Activated CD4-positive, alpha-beta T cell treated with anti-CD3 and anti-CD28 coated beads, Interleukin-2, amount 50 U/mL, for 24 hours (primary cell): ENCODE measurements around the gene GC.
"Not testable (repeated sequence)": the region's sequence is repeated elsewhere in the genome, so short reads cannot be mapped to it uniquely, and the experiment has no call there.

Experiments used
- DNase-seq, 2 donors: peaks; one replicate each; pipeline ENCODE4 v3.0.0-alpha.2; 2020; ENCODE audit warnings: low read depth in 1 of 2, low spot score in 1 of 2

GC gene, protein sequence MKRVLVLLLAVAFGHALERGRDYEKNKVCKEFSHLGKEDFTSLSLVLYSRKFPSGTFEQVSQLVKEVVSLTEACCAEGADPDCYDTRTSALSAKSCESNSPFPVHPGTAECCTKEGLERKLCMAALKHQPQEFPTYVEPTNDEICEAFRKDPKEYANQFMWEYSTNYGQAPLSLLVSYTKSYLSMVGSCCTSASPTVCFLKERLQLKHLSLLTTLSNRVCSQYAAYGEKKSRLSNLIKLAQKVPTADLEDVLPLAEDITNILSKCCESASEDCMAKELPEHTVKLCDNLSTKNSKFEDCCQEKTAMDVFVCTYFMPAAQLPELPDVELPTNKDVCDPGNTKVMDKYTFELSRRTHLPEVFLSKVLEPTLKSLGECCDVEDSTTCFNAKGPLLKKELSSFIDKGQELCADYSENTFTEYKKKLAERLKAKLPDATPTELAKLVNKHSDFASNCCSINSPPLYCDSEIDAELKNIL

DNA sequence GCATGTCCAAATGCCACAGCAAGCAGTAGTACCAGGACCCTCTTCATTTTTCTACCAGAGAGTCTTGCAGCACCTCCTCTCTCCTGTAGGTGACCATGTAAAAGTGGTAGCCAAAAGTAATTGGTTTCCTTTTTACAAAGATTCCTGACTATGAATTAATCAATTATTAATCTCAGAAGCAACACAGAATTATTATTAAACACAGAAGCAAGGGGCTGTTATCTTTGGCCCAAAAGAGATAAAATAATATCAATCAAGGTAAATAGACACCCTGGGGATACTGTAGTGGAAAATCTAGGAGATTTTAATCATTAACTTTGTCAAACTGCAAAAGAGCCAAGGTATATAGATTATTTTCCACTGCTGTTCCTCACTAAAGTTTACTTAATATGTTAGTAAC, at the start of gene GC:
Gene GC (minus strand): TSS at position 108 of the 400 bp plus-strand sequence. CDS start 61 bp downstream, at position 47.
- DNase-seq, result no peak

GRCh38 chr4:71833232-71833900, 49.5 kb upstream of the GC start:
- no peak for DNase-seq

- no peak for DNase-seq
Measured at GRCh38 chr4:71832049-71832448, 48.2 kb upstream of the GC start.

DNA sequence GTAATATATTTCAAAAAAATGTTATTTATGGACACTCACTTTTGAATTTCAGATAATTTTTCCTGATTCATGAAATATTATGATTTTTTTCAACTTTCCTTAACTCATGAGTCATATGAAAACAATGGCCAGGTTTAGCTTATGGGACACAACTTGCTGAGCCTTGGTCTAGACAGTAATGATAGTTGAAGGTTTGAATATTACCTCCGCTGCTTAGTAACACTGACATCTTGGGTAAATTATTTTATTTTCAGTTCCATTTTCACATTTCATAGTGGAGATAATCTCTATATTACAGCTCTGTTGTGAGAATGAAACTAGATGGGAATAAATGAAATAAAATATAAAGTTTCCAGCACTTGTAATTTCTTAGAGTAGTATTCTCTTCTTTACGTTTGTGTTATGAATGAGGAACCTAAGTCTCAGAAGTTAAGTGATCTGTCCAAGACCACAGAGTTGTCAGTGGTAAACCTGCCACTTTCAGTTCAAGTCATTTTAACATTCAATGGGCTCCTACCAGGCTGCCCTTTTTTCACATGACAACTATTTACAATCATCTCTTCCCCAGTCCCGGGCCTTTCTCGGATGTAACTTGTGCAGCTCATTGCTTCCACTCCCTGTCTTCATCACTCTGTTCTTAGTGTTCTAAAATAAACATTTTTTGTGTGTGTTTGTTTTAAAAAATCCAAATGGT, 46.8 kb upstream of the GC start:
- no peak for DNase-seq

GRCh38 chr4:71828470-71828869, 44.6 kb upstream of the GC start:
- no peak for DNase-seq

DNA sequence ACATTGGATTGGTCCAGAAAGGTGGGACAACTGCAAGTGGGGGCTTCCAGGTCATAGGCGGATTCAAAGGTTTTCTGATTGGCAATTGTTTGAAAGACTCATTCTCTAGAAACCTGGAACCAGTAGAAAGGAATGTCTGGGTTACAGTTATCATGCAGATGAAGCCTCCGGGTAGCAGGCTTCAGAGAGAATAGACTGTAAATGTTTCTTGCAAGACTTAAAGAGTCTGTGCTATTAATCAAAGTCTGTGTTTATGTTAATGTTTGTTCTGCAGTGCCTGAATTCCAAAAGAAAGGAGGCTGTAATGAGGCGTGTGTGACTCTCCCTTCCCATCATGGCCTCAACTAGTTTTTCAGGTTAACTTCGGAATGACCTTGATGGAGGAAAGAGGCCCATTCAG, 43.9 kb upstream of the GC start:
- no peak for DNase-seq

- DNase-seq, result no peak
Measured at GRCh38 chr4:71816676-71817303, 32.9 kb upstream of the GC start.

GRCh38 chr4:71814433-71814832, 30.6 kb upstream of the GC start:
- no peak for DNase-seq

- not testable (repeated sequence) for DNase-seq
Measured at GRCh38 chr4:71809805-71810204, 25.9 kb upstream of the GC start.

GRCh38 chr4:71807469-71807868, 23.6 kb upstream of the GC start:
- no peak for DNase-seq

DNA sequence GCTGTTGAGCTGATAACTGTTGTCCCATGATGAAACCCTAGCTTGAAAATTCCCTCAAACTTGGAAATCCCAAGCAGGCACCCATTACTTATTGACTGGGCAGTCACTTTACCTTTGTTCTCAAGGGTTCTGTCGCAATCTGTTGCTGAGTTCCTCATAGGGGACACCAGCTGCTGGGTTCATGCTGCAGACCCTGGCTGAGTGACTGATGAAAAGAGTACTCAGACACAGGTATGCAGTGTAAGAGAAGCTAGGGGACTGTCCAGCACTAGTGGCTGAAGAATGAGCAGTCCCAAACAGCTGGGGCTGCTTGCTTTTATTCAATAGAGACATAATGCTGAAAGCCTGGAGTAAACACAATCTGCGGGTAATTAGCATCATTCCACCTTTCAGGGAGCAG, 21.4 kb upstream of the GC start:
- DNase-seq, result not testable (repeated sequence)

GRCh38 chr4:71804017-71804697, 20.3 kb upstream of the GC start:
- not testable (repeated sequence) for DNase-seq

GRCh38 chr4:71785959-71786358, 2.1 kb upstream of the GC start:
- no peak for DNase-seq

- DNase-seq, result no peak
Measured at GRCh38 chr4:71784569-71785197, 804 bp upstream of the GC start.

DNA sequence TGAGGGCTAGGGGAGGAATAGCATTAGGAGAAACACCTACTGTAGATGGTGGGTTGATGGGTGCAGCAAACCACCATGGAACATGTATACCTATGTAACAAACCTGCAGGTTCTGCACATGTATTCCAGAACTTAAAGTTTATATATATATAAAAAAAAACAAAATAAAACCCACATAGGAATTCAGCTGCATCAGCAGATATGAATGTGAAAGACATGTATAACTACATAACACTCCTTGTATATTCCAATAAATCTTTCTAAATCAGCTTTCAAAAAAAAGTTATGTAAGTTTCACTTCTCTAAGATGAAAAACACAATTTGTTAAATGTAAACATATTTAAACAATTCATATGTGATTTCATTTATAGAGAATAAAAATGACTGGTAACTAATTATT, 6.0 kb downstream of the GC start:
- no peak for DNase-seq

DNA sequence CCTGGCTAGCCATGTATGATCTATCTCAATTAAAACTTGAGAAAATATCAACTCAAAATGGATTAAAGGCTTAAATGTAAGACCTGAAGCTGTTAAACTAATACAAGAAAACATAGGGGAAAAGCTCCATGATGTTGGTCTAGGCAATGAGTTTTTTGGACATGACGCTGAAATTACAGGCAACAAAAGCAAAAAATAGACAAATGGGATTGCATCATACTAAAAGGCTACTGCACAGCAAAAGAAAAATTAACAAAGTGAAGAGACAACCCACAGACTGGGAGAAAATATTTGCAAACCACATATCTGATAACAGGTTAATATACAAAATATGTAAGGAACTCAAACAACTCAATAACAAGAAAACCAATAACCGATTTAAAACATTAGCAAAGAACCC, 8.4 kb downstream of the GC start:
- DNase-seq, result no peak

DNA sequence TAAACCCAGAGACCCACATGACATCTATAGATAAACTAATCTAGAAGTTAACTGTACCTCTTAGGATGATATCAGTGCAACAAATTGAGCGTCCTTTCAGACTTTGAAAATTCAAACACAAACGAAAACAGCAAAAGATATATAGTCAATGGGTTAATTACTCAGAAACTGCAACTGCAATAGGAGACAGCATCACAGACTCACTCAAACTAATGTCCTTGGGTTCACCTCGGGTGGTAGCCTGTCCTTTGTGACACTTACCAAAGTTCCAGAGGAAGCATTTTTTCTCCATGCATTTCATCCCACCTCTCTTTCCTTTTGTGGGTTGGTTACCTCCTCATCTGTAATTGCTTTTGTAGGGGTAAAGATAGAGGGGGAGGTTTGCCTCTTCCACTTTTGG, 9.7 kb downstream of the GC start:
- no peak for DNase-seq

DNA sequence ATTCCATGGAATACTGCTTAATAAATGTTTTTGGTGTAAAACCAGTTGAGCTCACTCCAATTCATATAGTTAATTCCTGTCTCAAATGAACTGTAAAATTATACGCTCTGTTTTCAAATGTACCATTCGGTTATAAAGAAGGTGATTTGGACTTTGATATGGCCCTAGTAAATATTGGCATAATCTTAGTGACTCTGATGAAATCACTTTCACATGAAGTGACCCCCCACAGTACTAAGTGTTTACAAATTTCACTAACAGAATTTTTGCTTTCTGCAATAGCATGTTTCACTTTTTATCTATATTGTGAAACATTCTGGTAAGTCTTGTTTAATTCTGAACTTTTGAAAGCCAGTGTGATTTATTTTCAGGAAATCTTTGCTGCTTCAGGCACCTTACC, 10.9 kb downstream of the GC start:
- DNase-seq, result no peak

- DNase-seq, result no peak
Measured at GRCh38 chr4:71772592-71772991, 11.3 kb downstream of the GC start.

GRCh38 chr4:71771613-71772012, 12.3 kb downstream of the GC start:
- DNase-seq, result no peak
